OCI-LY7 (cell line): ENCODE results near the gene LRRC47.
"Not testable (repeated sequence)": the region's sequence is repeated elsewhere in the genome, so short reads cannot be mapped to it uniquely, and the experiment has no call there.

Source experiments
- EZH2phosphoT487 ChIP-seq: fragments of 200-600 bp; sonication (generic); IDR thresholded peaks from 2 replicates; pipeline ENCODE4 v1.6.1; 2018; ENCODE audit warnings: low read depth, borderline replicate concordance, mild to moderate bottlenecking, mixed run types, antibody characterized with exemption, low read length, moderate library complexity, mixed read lengths
- TF ChIP-seq, protein P1 (sequence below): fragments of 200-600 bp; sonication (generic); conservative IDR thresholded peaks from 2 replicates; pipeline ENCODE4 v1.5.1; 2014; ENCODE audit warnings: mild to moderate bottlenecking, antibody characterized with exemption, low read length, moderate library complexity, mixed read lengths

DNA sequence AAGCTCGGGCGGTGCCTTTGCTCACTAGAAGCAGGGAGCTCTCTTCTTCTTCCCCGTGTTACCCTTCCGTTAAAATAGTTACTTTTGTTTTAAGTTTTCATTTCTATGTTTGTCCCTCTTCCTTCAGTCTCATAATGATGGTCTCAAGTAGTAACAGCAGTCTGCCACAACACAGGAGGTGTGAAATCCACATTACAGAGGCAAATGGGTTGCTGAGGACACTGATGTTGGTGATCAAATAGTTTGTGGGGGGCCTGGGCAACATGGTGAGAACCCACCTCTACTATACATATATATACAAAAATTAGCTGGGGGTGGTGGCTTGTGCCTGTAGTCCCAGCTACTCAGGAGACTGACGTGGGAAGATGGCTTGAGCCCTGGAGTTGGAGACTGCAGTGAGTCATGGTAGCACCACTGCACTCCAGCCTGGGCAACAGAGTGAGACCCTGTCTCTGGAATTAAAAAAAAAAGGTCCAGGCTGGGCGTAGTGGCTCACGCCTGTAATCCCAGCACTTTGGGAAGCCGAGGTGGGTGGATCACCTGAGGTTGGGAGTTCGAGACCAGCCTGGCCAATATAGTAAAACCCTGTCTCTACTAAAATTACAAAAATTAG is 14.0 kb upstream of the LRRC47 start:
- TF ChIP-seq, protein P1, sequence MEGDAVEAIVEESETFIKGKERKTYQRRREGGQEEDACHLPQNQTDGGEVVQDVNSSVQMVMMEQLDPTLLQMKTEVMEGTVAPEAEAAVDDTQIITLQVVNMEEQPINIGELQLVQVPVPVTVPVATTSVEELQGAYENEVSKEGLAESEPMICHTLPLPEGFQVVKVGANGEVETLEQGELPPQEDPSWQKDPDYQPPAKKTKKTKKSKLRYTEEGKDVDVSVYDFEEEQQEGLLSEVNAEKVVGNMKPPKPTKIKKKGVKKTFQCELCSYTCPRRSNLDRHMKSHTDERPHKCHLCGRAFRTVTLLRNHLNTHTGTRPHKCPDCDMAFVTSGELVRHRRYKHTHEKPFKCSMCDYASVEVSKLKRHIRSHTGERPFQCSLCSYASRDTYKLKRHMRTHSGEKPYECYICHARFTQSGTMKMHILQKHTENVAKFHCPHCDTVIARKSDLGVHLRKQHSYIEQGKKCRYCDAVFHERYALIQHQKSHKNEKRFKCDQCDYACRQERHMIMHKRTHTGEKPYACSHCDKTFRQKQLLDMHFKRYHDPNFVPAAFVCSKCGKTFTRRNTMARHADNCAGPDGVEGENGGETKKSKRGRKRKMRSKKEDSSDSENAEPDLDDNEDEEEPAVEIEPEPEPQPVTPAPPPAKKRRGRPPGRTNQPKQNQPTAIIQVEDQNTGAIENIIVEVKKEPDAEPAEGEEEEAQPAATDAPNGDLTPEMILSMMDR, result not testable (repeated sequence)
- not testable (repeated sequence) for TF ChIP-seq EZH2phosphoT487
